Measurements from ENCODE around the gene AXIN1. TPM values are rescaled to one million over a fixed set of nuclear protein-coding genes. Genes with fewer than 3 reads are reported as not detected.
"Not testable (repeated sequence)": the region's sequence is repeated elsewhere in the genome, so short reads cannot be mapped to it uniquely, and the experiment has no call there.

The AXIN1 gene
- total RNA-seq, 3 donors from 2014 or later: 33.0 to 46.3 (median 40.0) TPM

DNA sequence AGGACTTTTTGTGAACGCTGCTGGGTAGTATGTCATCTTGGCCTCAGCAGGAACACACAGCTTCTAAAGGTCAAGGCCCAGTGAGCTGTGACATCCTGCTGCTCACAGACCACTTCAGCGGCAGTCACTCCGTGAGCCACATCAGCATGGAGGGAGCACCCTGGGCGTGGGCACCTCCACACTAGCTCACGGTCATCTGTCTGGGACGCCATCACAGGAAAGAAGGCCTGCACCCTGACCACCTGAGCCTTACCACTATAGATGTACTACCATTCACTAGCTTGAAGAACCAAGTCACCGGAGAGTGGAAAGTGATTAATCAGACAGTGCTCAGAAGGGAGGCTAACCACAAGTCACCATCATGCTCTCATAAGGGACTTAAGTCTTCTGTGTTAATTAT, 3.3 kb downstream of the AXIN1 start:
- TF ChIP-seq, protein P1, sequence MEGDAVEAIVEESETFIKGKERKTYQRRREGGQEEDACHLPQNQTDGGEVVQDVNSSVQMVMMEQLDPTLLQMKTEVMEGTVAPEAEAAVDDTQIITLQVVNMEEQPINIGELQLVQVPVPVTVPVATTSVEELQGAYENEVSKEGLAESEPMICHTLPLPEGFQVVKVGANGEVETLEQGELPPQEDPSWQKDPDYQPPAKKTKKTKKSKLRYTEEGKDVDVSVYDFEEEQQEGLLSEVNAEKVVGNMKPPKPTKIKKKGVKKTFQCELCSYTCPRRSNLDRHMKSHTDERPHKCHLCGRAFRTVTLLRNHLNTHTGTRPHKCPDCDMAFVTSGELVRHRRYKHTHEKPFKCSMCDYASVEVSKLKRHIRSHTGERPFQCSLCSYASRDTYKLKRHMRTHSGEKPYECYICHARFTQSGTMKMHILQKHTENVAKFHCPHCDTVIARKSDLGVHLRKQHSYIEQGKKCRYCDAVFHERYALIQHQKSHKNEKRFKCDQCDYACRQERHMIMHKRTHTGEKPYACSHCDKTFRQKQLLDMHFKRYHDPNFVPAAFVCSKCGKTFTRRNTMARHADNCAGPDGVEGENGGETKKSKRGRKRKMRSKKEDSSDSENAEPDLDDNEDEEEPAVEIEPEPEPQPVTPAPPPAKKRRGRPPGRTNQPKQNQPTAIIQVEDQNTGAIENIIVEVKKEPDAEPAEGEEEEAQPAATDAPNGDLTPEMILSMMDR (IDR thresholded peaks at IDR 0.05): no peak
- no peaks in the 10 kb centered on the region for H3K36me3 ChIP-seq (ENCODE audit: low read depth)
- no peaks in the 10 kb centered on the region for H3K9me3 ChIP-seq
- H3K4me3 ChIP-seq: no peak overlapping the region
- intact Hi-C loops (cut with DNase I, micrococcal nuclease): no loop called here
- H3K4me1 ChIP-seq (ENCODE audit: low read depth): peaks cover 15% of the 10 kb centered on the region
- ATAC-seq: no peak
- no peak for DNase-seq

- H3K9me3 ChIP-seq; DNase-seq; H3K4me3 ChIP-seq; H3K36me3 ChIP-seq (ENCODE audit: low read depth); ATAC-seq; intact Hi-C loops (cut with DNase I, micrococcal nuclease): not testable (repeated sequence)
- H3K4me1 ChIP-seq (ENCODE audit: low read depth): peaks cover 15% of the 10 kb centered on the region
These were observed 4.0 kb downstream of the AXIN1 start for GRCh38 chr16:348495-348894.

GRCh38 chr16:347203-347602, 5.3 kb downstream of the AXIN1 start:
- no peak for DNase-seq
- Histone ChIP-seq H3K4me3 (no peak overlapping the region), H3K4me1 (ENCODE audit: low read depth) (peaks cover 10% of the 10 kb centered on the region), H3K36me3 (ENCODE audit: low read depth) (no peaks in the 10 kb centered on the region), H3K9me3 (no peaks in the 10 kb centered on the region)
- intact Hi-C loops (cut with DNase I, micrococcal nuclease): no loop called here
- no peak for ATAC-seq
- TF ChIP-seq, protein P1 (IDR thresholded peaks at IDR 0.05): no peak

DNA sequence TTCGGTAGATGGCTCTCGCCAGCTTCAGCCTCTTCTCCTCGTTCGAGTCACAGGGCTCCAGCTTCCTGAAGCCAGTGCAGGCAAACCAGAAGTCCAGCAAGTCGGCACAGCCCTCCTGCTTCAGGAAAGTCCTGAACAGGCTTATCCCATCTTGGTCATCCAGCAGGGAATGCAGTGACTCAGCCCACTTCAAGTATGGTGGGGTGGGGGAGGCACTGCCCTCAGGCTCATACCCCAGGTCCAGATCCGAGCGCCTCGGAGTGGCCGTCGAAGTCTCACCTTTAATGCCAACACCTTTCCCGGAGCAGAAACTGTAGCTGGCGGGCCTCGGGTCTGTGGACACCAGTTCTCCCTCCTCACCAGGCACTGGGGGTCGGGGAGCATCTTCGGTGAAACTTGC, 5.9 kb downstream of the AXIN1 start:
- Histone ChIP-seq H3K36me3 (ENCODE audit: low read depth) (no peaks in the 10 kb centered on the region), H3K9me3 (no peaks in the 10 kb centered on the region), H3K4me1 (ENCODE audit: low read depth) (peaks cover 10% of the 10 kb centered on the region), H3K4me3 (no peak overlapping the region)
- intact Hi-C loops (cut with DNase I, micrococcal nuclease): no loop called here
- ATAC-seq (no peak), DNase-seq (no peak)
- TF ChIP-seq, protein P1 (IDR thresholded peaks at IDR 0.05): no peak

DNA sequence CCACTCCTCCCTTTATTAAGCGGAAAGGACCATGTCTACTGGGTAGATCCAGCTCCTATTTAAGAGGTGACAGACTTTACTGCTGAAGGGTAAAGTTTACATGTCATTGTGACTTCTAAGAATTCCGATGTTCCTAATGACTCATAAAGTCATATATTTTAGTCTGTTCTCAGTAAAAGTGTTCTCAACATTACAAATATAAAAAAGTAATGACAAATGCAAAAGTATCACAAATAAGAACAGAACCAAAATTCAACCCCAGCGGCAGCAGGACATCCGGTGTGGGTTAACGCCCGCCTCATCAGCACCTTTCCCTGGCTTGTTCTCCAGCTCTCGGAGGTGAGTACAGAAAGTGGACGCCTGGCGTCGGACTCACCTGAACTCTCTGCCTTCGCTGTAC, 6.8 kb downstream of the AXIN1 start:
- Histone ChIP-seq H3K9me3 (no peaks in the 10 kb centered on the region), H3K4me3 (no peak overlapping the region), H3K4me1 (ENCODE audit: low read depth) (peaks cover 3% of the 10 kb centered on the region), H3K36me3 (ENCODE audit: low read depth) (no peaks in the 10 kb centered on the region)
- intact Hi-C loops (cut with DNase I, micrococcal nuclease): no loop called here
- TF ChIP-seq, protein P1 (IDR thresholded peaks at IDR 0.05): no peak
- ATAC-seq (peak; percentile 38), DNase-seq (no peak)

DNA sequence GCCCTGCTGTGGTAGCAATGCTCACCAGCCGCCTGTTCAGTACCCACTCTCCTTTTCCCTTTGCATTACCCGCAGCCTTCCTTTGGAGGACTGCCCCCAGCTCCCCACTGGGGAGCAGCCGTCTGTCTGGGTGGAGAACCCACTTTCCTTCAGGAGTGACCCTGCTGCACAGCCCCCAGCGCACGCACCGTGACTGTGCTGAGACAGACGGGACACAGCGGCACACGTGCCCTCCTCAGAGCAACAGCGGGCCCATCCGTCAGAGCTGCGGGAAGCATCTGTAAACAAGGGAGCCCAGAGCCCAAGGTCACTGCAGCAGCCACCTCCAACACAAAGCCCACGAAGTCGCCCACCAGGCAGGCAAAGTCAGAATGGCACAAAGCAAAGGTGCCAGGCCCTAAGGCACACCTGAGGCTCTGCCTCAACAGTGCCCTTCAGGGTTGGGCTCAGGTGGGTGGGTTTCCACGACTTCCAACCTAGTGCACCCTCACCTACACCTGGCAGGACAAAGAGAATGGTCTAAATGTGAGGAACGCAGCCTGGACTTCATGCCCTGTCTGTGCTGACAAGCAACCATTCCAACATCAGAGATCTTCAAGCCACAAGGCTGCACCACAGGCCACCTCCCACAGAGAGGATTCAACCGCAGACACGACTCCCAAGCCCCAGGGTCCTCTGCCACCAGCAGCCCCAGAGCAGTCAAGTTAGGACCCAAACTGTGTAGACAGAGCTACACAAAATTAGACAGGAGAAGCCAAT, 9.9 kb downstream of the AXIN1 start:
- no peak for ATAC-seq
- no peaks in the 10 kb centered on the region for H3K36me3 ChIP-seq (ENCODE audit: low read depth)
- TF ChIP-seq, protein P1 (IDR thresholded peaks at IDR 0.05): no peak
- no peak overlapping the region for H3K4me3 ChIP-seq
- H3K4me1 ChIP-seq (ENCODE audit: low read depth): peaks cover 12% of the 10 kb centered on the region
- DNase-seq: no peak
- H3K9me3 ChIP-seq: no peaks in the 10 kb centered on the region
- intact Hi-C loops (cut with DNase I, micrococcal nuclease): no loop called here

DNA sequence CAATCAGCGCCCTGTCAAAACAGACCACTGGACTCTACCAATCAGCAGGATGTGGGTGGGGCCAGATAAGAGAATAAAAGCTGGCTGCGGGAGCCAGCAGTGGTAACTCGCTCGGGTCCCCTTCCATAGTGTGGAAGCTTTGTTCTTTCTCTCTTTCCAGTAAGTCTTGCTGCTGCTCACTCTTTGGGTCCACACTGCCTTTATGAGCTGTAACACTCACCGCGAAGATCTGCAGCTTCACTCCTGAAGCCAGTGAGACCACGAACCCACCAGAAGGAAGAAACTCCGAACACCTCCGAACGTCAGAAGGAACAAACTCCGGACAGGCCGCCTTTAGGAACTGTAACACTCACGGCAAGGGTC, 10.6 kb downstream of the AXIN1 start:
- ATAC-seq; intact Hi-C loops (cut with DNase I, micrococcal nuclease); H3K36me3 ChIP-seq (ENCODE audit: low read depth); H3K9me3 ChIP-seq; H3K4me3 ChIP-seq; DNase-seq: not testable (repeated sequence)
- H3K4me1 ChIP-seq (ENCODE audit: low read depth): peaks cover 12% of the 10 kb centered on the region

DNA sequence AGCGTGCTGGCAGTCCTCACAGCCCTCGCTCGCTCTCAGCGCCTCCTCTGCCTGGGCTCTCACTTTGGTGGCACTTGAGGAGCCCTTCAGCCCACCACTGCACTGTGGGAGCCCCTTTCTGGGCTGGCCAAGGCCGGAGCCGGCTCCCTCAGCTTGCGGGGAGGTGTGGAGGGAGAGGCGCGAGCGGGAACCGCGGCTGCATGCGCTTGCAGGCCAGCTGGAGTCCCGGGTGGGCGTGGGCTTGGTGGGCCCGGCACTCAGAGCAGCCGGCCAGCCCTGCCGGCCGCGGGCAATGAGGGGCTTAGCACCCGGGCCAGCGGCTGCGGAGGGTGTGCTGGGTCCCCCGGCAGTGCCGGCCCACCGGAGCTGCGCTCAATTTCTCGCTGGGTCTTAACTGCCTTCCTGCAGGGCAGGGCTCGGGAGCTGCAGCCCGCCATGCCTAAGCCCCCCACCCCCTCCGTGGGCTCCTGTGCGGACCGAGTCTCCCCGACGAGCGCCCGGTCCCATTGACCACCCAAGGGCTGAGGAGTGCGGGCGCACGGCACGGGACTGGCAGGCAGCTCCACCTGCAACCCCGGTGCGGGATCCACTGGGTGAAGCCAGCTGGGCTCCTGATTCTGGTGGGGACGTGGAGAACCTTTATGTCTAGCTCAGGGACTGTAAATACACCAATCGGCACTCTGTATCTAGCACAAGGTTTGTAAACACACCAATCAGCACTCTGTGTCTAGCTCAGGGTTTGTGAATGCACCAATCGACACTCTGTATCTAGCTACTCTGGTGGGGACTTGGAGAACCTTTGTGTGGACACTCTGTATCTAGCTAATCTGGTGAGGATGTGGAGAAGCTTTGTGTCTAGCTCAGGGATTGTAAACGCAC, 11.2 kb downstream of the AXIN1 start:
- ATAC-seq; intact Hi-C loops (cut with DNase I, micrococcal nuclease); H3K36me3 ChIP-seq (ENCODE audit: low read depth); H3K4me3 ChIP-seq; DNase-seq; H3K9me3 ChIP-seq: not testable (repeated sequence)
- H3K4me1 ChIP-seq (ENCODE audit: low read depth): peaks cover 12% of the 10 kb centered on the region

Measured in mucosa of descending colon (tissue), 3 donors.